HCT116 (cell line): Measurements from ENCODE around the gene OR6K3. TPM values are rescaled to one million over a fixed set of nuclear protein-coding genes. Genes with fewer than 3 reads are reported as not detected.

ENCODE experiments used
- ATAC-seq: fragments of 200-7000 bp; cut with Tn5 transposase; 2 replicates; pipeline ENCODE4 v1.9.1; 2020; ENCODE audit warnings: mild to moderate bottlenecking, moderate library complexity
- BruUV-seq: library from RNA; stranded (reverse); fragments of 400-500 nt; replicated peaks from 2 replicates; lab custom pipeline; 2021; lab: Mats Ljungman, UMichigan
- CTCF ChIA-PET: fragments of 300-600 bp; sonication (Branson Sonifier 250); formaldehyde crosslinking; loops from one replicate; lab custom pipeline; 2021; ENCODE audit warnings: antibody characterized with exemption; lab: Charles Lee
- POLR2A ChIA-PET: fragments of 300-600, 350-600 bp; sonication (Branson Sonifier 250); formaldehyde crosslinking; loops from one replicate; lab custom pipeline; 2021; ENCODE audit warnings: antibody characterized with exemption; lab: Charles Lee
- RAD21 ChIA-PET, 2 experiments: fragments of 300-600 bp; sonication (Branson Sonifier 250); formaldehyde crosslinking; loops; one replicate each; lab custom pipeline; 2023; ENCODE audit warnings: low total read pairs in 2 of 2; ENCODE audit not compliant: uncharacterized antibody in 2 of 2, unreplicated experiment in 2 of 2, low non-redundant PET in 1 of 2; lab: Charles Lee
- DNase-seq: peaks from one replicate; pipeline ENCODE4 v3.0.0-alpha.2; 2010; ENCODE audit warnings: low read depth, low spot score
- H2AFZ ChIP-seq: fragments of 200-600 bp; shearing (Covaris generic), sonication (generic); 2 replicates; pipeline ENCODE4 v1.6.1; 2017; ENCODE audit warnings: low read depth, mixed run types, mixed read lengths, antibody characterized with exemption, low read length; ENCODE audit not compliant: poor library complexity, severe bottlenecking
- H3K27ac ChIP-seq: 2 replicates; pipeline ENCODE4 v1.5.1; 2012; ENCODE audit warnings: low read depth, low read length
- H3K27me3 ChIP-seq: fragments of 200-600 bp; sonication (generic); 2 replicates; pipeline ENCODE4 v1.6.1; 2016; ENCODE audit warnings: mixed run types, low read length, mixed read lengths; ENCODE audit not compliant: insufficient read depth
- H3K36me3 ChIP-seq, 2 experiments: fragments of 200-500 bp in 1 of 2; fragments of 200-600 bp in 1 of 2; sonication (Bioruptor generic) in 1 of 2; sonication (generic) in 1 of 2; 2 replicates each; pipeline versions ENCODE4 v1.5.1 to v1.6.1; 2014 to 2016; ENCODE audit warnings: low read length in 2 of 2, inconsistent platforms in 1 of 2, mixed read lengths in 1 of 2, mixed run types in 1 of 2; ENCODE audit not compliant: insufficient read depth in 2 of 2, control insufficient read depth in 1 of 2
- H3K4me1 ChIP-seq, 2 experiments: fragments of 200-600 bp in 1 of 2; sonication (generic) in 1 of 2; 2 replicates each; pipeline versions ENCODE4 v1.5.1 to v1.6.1; 2012 to 2017; ENCODE audit warnings: low read length in 2 of 2, inconsistent platforms in 1 of 2, mild to moderate bottlenecking in 1 of 2, mixed read lengths in 1 of 2, mixed run types in 1 of 2, moderate library complexity in 1 of 2; ENCODE audit not compliant: insufficient read depth in 2 of 2, control insufficient read depth in 1 of 2
- H3K4me2 ChIP-seq: fragments of 200-600 bp; sonication (generic); 2 replicates; pipeline ENCODE4 v1.6.1; 2017; ENCODE audit warnings: mixed run types, low read length, mixed read lengths
- H3K4me3 ChIP-seq, 2 experiments: fragments of 200-600 bp in 1 of 2; sonication (generic) in 1 of 2; replicated peaks in 1 of 2; 2 replicates each; pipeline ENCODE4 v1.5.1; 2011 to 2016; ENCODE audit warnings: low read length in 2 of 2, control low read depth in 1 of 2, low read depth in 1 of 2, mild to moderate bottlenecking in 1 of 2, mixed read lengths in 1 of 2, mixed run types in 1 of 2
- H3K79me2 ChIP-seq: fragments of 200-600 bp; sonication (generic); 2 replicates; pipeline ENCODE4 v1.6.1; 2017; ENCODE audit warnings: mild to moderate bottlenecking, mixed run types, low read length, moderate library complexity, mixed read lengths; ENCODE audit not compliant: insufficient read depth
- H3K9ac ChIP-seq: fragments of 200-600 bp; sonication (generic); 2 replicates; pipeline ENCODE4 v1.6.1; 2016; ENCODE audit warnings: low read length, mixed read lengths
- H3K9me2 ChIP-seq: fragments of 200-600 bp; sonication (generic), shearing (Covaris generic); 2 replicates; pipeline ENCODE4 v1.6.1; 2017; ENCODE audit warnings: mixed run types, mild to moderate bottlenecking, moderate library complexity; ENCODE audit not compliant: insufficient read depth
- H3K9me3 ChIP-seq, 2 experiments: fragments of 200-500 bp in 1 of 2; fragments of 200-600 bp in 1 of 2; sonication (Bioruptor generic) in 1 of 2; sonication (generic) in 1 of 2; 2 replicates each; pipeline ENCODE4 v1.6.1; 2014 to 2017; ENCODE audit warnings: low read length in 2 of 2, mixed read lengths in 2 of 2, inconsistent platforms in 1 of 2, low read depth in 1 of 2, mild to moderate bottlenecking in 1 of 2, mixed run types in 1 of 2, moderate library complexity in 1 of 2; ENCODE audit not compliant: control insufficient read depth in 1 of 2, insufficient read depth in 1 of 2
- H4K20me1 ChIP-seq: fragments of 200-600 bp; sonication (generic), shearing (Covaris generic); 2 replicates; pipeline ENCODE4 v1.6.1; 2017; ENCODE audit warnings: mixed run types, mild to moderate bottlenecking, moderate library complexity; ENCODE audit not compliant: insufficient read depth
- CBX3 ChIP-seq: IDR thresholded peaks from 2 replicates; pipeline ENCODE4 v1.6.1; 2012; ENCODE audit warnings: low read depth
- EGR1 ChIP-seq: IDR thresholded peaks from 2 replicates; pipeline ENCODE4 v1.6.1; 2012; ENCODE audit warnings: low read depth
- ELF1 ChIP-seq: IDR thresholded peaks from 2 replicates; pipeline ENCODE4 v1.6.1; 2012; ENCODE audit warnings: low read depth, borderline replicate concordance
- EZH2 ChIP-seq: fragments of 200-600 bp; sonication (generic); IDR thresholded peaks from 2 replicates; pipeline ENCODE4 v1.6.1; 2017; ENCODE audit warnings: antibody characterized with exemption, mixed run types
- EZH2phosphoT487 ChIP-seq: fragments of 200-600 bp; IDR thresholded peaks from 2 replicates; pipeline ENCODE4 v1.6.1; 2018; ENCODE audit warnings: antibody characterized with exemption, borderline replicate concordance
- JUND ChIP-seq: IDR thresholded peaks from 2 replicates; pipeline ENCODE4 v1.6.1; 2012
- POLR2A ChIP-seq: IDR thresholded peaks from 2 replicates; pipeline ENCODE4 v1.7.0; 2011; ENCODE audit warnings: borderline replicate concordance; ENCODE audit not compliant: insufficient read depth, insufficient read length; ENCODE audit errors: extremely low read depth
- POLR2AphosphoS5 ChIP-seq: IDR thresholded peaks from 2 replicates; pipeline ENCODE4 v1.6.1; 2011; ENCODE audit warnings: mild to moderate bottlenecking, low read depth, low read length, moderate library complexity
- SIN3A ChIP-seq: IDR thresholded peaks from 2 replicates; pipeline ENCODE4 v1.6.1; 2012; ENCODE audit warnings: low read depth
- SP1 ChIP-seq: IDR thresholded peaks from 2 replicates; pipeline ENCODE4 v1.6.1; 2012; ENCODE audit warnings: low read depth
- SRF ChIP-seq: IDR thresholded peaks from 2 replicates; pipeline ENCODE4 v1.6.1; 2012; ENCODE audit warnings: low read depth
- TCF7L2 ChIP-seq: IDR thresholded peaks from 2 replicates; pipeline ENCODE4 v1.7.0; 2011; ENCODE audit warnings: borderline replicate concordance, inconsistent platforms; ENCODE audit not compliant: insufficient read depth, insufficient read length; ENCODE audit errors: extremely low read depth
- YY1 ChIP-seq: IDR thresholded peaks from 2 replicates; pipeline ENCODE4 v1.6.1; 2011; ENCODE audit warnings: low read length, low read depth, moderate library complexity, mild to moderate bottlenecking; ENCODE audit not compliant: insufficient replicate concordance; ENCODE audit errors: extremely low read depth
- ZFX ChIP-seq: fragments of 450-650 bp; IDR thresholded peaks from 2 replicates; pipeline ENCODE4 v1.6.1; 2017
- ZNF274 ChIP-seq: fragments of 200-500 bp; sonication (Bioruptor generic); IDR thresholded peaks from 2 replicates; pipeline ENCODE4 v1.6.1; 2014; ENCODE audit warnings: mild to moderate bottlenecking, low read depth, low read length, inconsistent platforms
- intact Hi-C: fragments of 100-400 bp; cut with micrococcal nuclease; formaldehyde crosslinking; loops from 2 replicates; pipeline ENCODE4 v1.10.0; 2022
- total RNA-seq: library from RNA; stranded (reverse); gene quantifications from one replicate; pipeline ENCODE4 v1.2.1, GENCODE V29; 2021; ENCODE audit not compliant: unreplicated experiment
- TF ChIP-seq, protein P1 (sequence below): IDR thresholded peaks from 2 replicates; pipeline ENCODE4 v1.6.1; 2011; ENCODE audit warnings: mild to moderate bottlenecking, low read length, moderate library complexity; ENCODE audit not compliant: insufficient replicate concordance; ENCODE audit errors: extremely low read depth
- TF ChIP-seq, protein P2 (sequence below), 3 experiments: fragments of 200-600 bp in 1 of 3; sonication (generic) in 1 of 3; IDR thresholded peaks in 2 of 3; conservative IDR thresholded peaks in 1 of 3; 2 replicates each; pipeline ENCODE4 v1.5.1; 2012 to 2017; ENCODE audit warnings: low read depth in 2 of 3, low read length in 2 of 3, antibody characterized with exemption in 1 of 3, borderline replicate concordance in 1 of 3, control low read depth in 1 of 3, mild to moderate bottlenecking in 1 of 3, mixed read lengths in 1 of 3, mixed run types in 1 of 3, moderate library complexity in 1 of 3; ENCODE audit not compliant: insufficient read depth in 1 of 3
- TF ChIP-seq, protein P3 (sequence below): IDR thresholded peaks from 2 replicates; pipeline ENCODE4 v1.6.1; 2012

OR6K3 gene
- total RNA-seq, 1 experiment from 2014 or later: not detected

DNA sequence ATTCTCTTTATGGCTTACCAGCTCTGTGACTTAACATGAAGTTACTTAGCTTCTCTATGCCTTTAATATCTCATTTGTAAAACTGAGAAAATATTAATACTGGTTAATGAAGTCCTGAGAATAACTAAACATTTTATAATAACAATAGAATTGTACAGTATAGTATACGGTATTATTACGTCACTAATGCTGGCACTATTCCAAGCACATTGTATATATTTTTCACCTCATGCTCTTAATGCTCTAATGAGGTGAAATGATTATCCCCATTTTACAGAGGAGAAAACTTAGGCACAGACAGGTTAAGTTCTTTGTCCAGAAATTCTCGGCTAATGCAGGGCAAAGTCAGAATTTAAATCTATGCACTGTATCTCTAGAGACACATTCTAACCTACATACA, 856 bp downstream of the OR6K3 start:
- intact Hi-C loops: no loop called here
- no peak overlapping the region for H3K27ac ChIP-seq
- BruUV-seq: no TSS peak
- no peak overlapping the region for H3K4me3 ChIP-seq
- no peaks in the 10 kb centered on the region for H3K4me1 ChIP-seq
- H2AFZ ChIP-seq: no peak overlapping the region
- H3K4me2 ChIP-seq: no peak overlapping the region
- no peak for ATAC-seq
- peaks cover 0 to 3% of the 10 kb centered on the region in 2 experiments; a peak in 1 of 4 replicates for H3K9me3 ChIP-seq
- ChIA-PET POLR2A (no interaction called here), CTCF (no interaction called here), RAD21 (no interaction called here)
- H4K20me1 ChIP-seq: no peaks in the 10 kb centered on the region; the same call in 1 of the 2 replicates
- no peak overlapping the region for H3K9ac ChIP-seq
- no peak for DNase-seq
- H3K9me2 ChIP-seq: no peaks in the 10 kb centered on the region
- H3K36me3 ChIP-seq: no peaks in the 10 kb centered on the region
- TF ChIP-seq EZH2phosphoT487 (no peak), YY1 (no peak), SRF (no peak)
- TF ChIP-seq, all 23 proteins: peak for 0
- Histone ChIP-seq H3K79me2 (no peaks in the 10 kb centered on the region), H3K27me3 (no peaks in the 10 kb centered on the region)

DNA sequence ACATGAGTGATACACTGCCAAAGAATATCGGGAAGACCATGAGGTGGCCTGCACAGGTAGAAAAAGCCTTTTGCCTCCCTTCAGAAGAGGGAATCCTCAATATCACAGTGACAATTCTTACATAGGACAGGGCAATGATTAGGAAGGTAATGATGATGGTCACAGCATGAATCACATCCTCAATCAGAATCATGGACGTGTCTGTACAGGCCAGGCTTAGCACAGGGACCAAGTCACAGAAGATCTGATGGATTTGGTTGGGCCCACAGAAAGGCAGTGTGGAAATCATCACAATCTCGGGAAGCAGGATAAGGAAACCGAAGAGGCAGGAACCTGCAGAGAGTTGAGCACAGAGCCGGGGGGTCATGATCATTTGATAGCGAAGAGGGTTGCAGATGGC, 3.2 kb downstream of the OR6K3 start:
- H3K36me3 ChIP-seq: no peaks in the 10 kb centered on the region
- no peak overlapping the region for H2AFZ ChIP-seq
- no peak overlapping the region for H3K4me3 ChIP-seq
- DNase-seq (no peak), ATAC-seq (no peak)
- H3K9me3 ChIP-seq: peaks cover 0 to 3% of the 10 kb centered on the region in 2 experiments; a peak in 1 of 4 replicates
- ChIA-PET CTCF (no interaction called here), RAD21 (no interaction called here), POLR2A (no interaction called here)
- no peaks in the 10 kb centered on the region; the same call in 1 of the 2 replicates for H4K20me1 ChIP-seq
- H3K4me2 ChIP-seq: no peak overlapping the region
- no TSS peak for BruUV-seq
- no peaks in the 10 kb centered on the region for H3K9me2 ChIP-seq
- no peaks in the 10 kb centered on the region for H3K79me2 ChIP-seq
- H3K4me1 ChIP-seq: no peaks in the 10 kb centered on the region
- intact Hi-C loops: no loop called here
- no peak overlapping the region for H3K9ac ChIP-seq
- no peaks in the 10 kb centered on the region for H3K27me3 ChIP-seq
- H3K27ac ChIP-seq: no peak overlapping the region
- TF ChIP-seq EGR1 (no peak), POLR2A (no peak), ZFX (no peak), SIN3A (no peak), ELF1 (no peak), CBX3 (no peak), EZH2 (no peak), ZNF274 (no peak), YY1 (no peak), JUND (no peak), SP1 (no peak), SRF (no peak), TCF7L2 (no peak), POLR2AphosphoS5 (no peak)
- TF ChIP-seq, protein P1, sequence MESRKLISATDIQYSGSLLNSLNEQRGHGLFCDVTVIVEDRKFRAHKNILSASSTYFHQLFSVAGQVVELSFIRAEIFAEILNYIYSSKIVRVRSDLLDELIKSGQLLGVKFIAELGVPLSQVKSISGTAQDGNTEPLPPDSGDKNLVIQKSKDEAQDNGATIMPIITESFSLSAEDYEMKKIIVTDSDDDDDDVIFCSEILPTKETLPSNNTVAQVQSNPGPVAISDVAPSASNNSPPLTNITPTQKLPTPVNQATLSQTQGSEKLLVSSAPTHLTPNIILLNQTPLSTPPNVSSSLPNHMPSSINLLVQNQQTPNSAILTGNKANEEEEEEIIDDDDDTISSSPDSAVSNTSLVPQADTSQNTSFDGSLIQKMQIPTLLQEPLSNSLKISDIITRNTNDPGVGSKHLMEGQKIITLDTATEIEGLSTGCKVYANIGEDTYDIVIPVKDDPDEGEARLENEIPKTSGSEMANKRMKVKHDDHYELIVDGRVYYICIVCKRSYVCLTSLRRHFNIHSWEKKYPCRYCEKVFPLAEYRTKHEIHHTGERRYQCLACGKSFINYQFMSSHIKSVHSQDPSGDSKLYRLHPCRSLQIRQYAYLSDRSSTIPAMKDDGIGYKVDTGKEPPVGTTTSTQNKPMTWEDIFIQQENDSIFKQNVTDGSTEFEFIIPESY: no peak
- TF ChIP-seq, protein P2, sequence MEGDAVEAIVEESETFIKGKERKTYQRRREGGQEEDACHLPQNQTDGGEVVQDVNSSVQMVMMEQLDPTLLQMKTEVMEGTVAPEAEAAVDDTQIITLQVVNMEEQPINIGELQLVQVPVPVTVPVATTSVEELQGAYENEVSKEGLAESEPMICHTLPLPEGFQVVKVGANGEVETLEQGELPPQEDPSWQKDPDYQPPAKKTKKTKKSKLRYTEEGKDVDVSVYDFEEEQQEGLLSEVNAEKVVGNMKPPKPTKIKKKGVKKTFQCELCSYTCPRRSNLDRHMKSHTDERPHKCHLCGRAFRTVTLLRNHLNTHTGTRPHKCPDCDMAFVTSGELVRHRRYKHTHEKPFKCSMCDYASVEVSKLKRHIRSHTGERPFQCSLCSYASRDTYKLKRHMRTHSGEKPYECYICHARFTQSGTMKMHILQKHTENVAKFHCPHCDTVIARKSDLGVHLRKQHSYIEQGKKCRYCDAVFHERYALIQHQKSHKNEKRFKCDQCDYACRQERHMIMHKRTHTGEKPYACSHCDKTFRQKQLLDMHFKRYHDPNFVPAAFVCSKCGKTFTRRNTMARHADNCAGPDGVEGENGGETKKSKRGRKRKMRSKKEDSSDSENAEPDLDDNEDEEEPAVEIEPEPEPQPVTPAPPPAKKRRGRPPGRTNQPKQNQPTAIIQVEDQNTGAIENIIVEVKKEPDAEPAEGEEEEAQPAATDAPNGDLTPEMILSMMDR (IDR thresholded peaks at IDR 0.05 in 2 of 3, conservative IDR thresholded peaks at IDR 0.05 in 1 of 3; ENCODE audit: borderline replicate concordance in 1 of 3, insufficient read depth in 1 of 3, low read depth in 2 of 3, low read length in 2 of 3): no peak
- TF ChIP-seq, protein P3, sequence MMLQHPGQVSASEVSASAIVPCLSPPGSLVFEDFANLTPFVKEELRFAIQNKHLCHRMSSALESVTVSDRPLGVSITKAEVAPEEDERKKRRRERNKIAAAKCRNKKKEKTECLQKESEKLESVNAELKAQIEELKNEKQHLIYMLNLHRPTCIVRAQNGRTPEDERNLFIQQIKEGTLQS: no peak
